HUDEP-2 (cell line): Measurements from ENCODE around the gene NSD1.

Experiments used
- DNase-seq, 76 experiments: peaks; one replicate each; lab custom pipeline; 2025; ENCODE audit not compliant: unreplicated experiment in 76 of 76; lab: John Stamatoyannopoulos, UW

Gene NSD1

GRCh38 chr5:177097016-177097985 lies 36.3 kb upstream of the NSD1 start:
- no peak for DNase-seq

GRCh38 chr5:177098120-177098469 lies 35.5 kb upstream of the NSD1 start:
- DNase-seq = no peak

- no peak for DNase-seq
Measured at GRCh38 chr5:177098470-177099141, 35.0 kb upstream of the NSD1 start.

GRCh38 chr5:177099422-177100093 lies 34.0 kb upstream of the NSD1 start:
- peak in 1 of 76 experiments; percentile 6 for DNase-seq

GRCh38 chr5:177100714-177101121 lies 32.9 kb upstream of the NSD1 start:
- no peak for DNase-seq

GRCh38 chr5:177103523-177104253 lies 29.9 kb upstream of the NSD1 start:
- no peak for DNase-seq

- no peak for DNase-seq
Measured at GRCh38 chr5:177105691-177106476, 27.7 kb upstream of the NSD1 start.

GRCh38 chr5:177107159-177107558 lies 26.4 kb upstream of the NSD1 start:
- DNase-seq = no peak

GRCh38 chr5:177109810-177110209 lies 23.8 kb upstream of the NSD1 start:
- DNase-seq = no peak

- peak in 36 of 76 experiments; percentile 1 to 61 (median 30) for DNase-seq
Measured at GRCh38 chr5:177111720-177112394, 21.7 kb upstream of the NSD1 start.

- no peak for DNase-seq
Measured at GRCh38 chr5:177112589-177113220, 20.9 kb upstream of the NSD1 start.

GRCh38 chr5:177113566-177114424 lies 19.8 kb upstream of the NSD1 start:
- peak in 72 of 76 experiments; percentile 11 to 87 (median 64) for DNase-seq

- peak in 3 of 76 experiments; percentile 6 to 53 (median 19) for DNase-seq
Measured at GRCh38 chr5:177116631-177117373, 16.8 kb upstream of the NSD1 start.

- DNase-seq = no peak
Measured at GRCh38 chr5:177117441-177118045, 16.0 kb upstream of the NSD1 start.

- no peak for DNase-seq
Measured at GRCh38 chr5:177122566-177122965, 11.0 kb upstream of the NSD1 start.

- no peak for DNase-seq
Measured at GRCh38 chr5:177123789-177124485, 9.6 kb upstream of the NSD1 start.
